Stimulated activated memory B cell treated with anti-CD40 and anti-IgM and Interleukin-4, amounts not matched to agents 10 μg/mL and 1 μg/mL and 100 μg/mL, for 72 hours (primary cell): ENCODE data around the gene NID2.
A peak's percentile ranks its signal among the peaks of the same experiment; 100 is the strongest.

ENCODE experiments used
- ATAC-seq: fragments of 150-1000 bp; cut with Tn5 transposase; 2 replicates; pipeline ENCODE4 v1.10.0; 2021
- H3K27ac Mint-ChIP-seq: one replicate; pipeline ENCODE4 v1.8.0; 2022; ENCODE audit warnings: mild to moderate bottlenecking, mixed read lengths
- H3K27me3 Mint-ChIP-seq: one replicate; pipeline ENCODE4 v1.8.0; 2022; ENCODE audit warnings: mixed read lengths
- H3K36me3 Mint-ChIP-seq: one replicate; pipeline ENCODE4 v1.8.0; 2022; ENCODE audit warnings: mixed read lengths
- H3K4me1 Mint-ChIP-seq: one replicate; pipeline ENCODE4 v1.8.0; 2022; ENCODE audit warnings: mixed read lengths
- H3K4me3 Mint-ChIP-seq: one replicate; pipeline ENCODE4 v1.8.0; 2022; ENCODE audit warnings: mild to moderate bottlenecking, moderate library complexity, mixed read lengths
- H3K9me3 Mint-ChIP-seq: one replicate; pipeline ENCODE4 v1.8.0; 2022; ENCODE audit warnings: mixed read lengths

Gene NID2

DNA sequence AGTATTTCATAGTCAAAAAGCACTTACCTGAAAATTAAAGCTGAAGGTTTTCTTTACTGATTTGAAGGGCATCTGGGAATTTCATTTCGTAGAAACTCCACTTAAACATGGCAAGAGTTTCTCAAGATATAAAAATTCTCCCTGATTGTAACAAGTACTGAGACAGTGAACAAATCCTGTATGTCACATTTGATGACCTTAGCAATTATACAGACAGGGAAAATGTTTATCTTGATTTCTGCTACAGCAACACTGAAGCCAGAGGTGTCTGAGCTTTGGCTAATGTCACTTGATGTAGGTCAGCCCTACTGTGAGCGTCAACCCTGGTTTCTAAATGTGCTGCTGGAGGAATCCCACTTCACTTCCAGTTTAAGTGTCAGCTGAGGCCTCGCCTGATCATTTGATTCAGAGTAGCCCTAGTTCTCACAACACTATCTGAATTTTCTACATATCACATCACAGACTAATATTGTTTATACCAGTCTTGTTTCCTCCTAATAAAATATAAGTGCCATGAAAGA is 58.6 kb downstream of the NID2 start:
- no peak overlapping the region for H3K27ac Mint-ChIP-seq
- no peaks in the 10 kb centered on the region for H3K9me3 Mint-ChIP-seq
- H3K36me3 Mint-ChIP-seq = peaks cover 55% of the 10 kb centered on the region
- H3K4me1 Mint-ChIP-seq = peaks cover 5% of the 10 kb centered on the region
- no peak overlapping the region for H3K4me3 Mint-ChIP-seq
- ATAC-seq = no peak
- no peaks in the 10 kb centered on the region for H3K27me3 Mint-ChIP-seq

DNA sequence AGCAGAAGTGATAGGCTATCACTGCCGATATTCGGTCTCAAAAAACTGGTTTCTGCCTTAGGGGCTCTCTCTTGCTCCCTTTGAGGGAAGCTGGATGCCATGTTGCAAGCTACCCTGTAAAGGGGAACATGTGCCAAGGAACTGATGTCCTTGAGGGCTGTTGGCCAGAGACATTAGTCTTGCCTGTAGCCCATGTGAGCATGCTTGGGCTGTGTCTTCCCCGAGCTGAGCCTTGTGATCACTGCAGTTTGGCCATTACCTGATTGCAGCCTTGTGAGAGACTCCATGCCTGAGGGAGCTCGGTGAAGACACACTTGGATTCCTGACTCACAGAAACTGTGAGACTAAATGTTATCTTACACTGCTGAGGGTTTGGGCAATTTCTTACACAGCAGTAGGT is 60.7 kb downstream of the NID2 start:
- no peak overlapping the region for H3K4me3 Mint-ChIP-seq
- no peak overlapping the region for H3K27ac Mint-ChIP-seq
- no peaks in the 10 kb centered on the region for H3K4me1 Mint-ChIP-seq
- no peaks in the 10 kb centered on the region for H3K9me3 Mint-ChIP-seq
- ATAC-seq = no peak
- H3K36me3 Mint-ChIP-seq = peaks cover 62% of the 10 kb centered on the region
- no peaks in the 10 kb centered on the region for H3K27me3 Mint-ChIP-seq

DNA sequence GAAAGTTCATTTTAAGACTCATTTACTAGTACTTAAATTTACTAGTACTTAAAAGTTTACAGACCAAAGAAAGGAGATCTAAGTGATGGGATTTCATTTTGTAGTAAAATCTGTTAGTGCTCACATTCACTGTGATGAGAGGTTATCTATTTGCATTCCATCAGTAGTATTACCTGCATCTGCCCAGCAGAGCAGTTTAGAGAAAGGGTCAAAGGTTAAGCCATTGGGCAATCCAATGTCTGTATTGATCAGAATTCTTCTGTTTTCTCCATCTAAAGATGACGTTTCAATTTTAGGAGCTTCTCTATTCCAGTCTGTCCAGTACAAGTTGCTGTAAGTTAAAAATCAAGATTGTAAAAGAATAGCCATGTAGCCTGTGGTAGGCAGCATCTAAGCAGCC is 61.2 kb downstream of the NID2 start:
- no peak overlapping the region for H3K27ac Mint-ChIP-seq
- no peaks in the 10 kb centered on the region for H3K9me3 Mint-ChIP-seq
- no peaks in the 10 kb centered on the region for H3K27me3 Mint-ChIP-seq
- no peaks in the 10 kb centered on the region for H3K4me1 Mint-ChIP-seq
- H3K4me3 Mint-ChIP-seq = no peak overlapping the region
- no peak for ATAC-seq
- H3K36me3 Mint-ChIP-seq = peaks cover 64% of the 10 kb centered on the region

DNA sequence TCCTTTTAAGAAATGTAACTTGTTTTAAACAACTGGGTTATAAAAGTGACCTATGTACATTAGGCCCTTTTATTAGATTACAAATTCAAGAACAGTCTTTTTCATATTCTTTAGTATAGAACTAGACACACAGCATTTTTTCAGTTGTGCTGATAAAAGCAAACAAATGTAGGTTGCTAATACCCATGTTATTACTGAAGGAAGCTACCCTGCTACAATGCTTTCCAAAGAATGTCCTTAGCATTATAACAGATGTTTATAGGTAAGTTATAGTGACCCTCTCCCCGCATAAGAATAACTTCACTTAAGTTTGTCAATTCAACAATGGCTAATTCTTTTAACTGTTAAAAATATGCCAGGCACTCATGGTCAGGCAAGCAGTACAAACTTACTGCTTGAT is 61.6 kb downstream of the NID2 start:
- no peaks in the 10 kb centered on the region for H3K9me3 Mint-ChIP-seq
- no peaks in the 10 kb centered on the region for H3K4me1 Mint-ChIP-seq
- no peak overlapping the region for H3K27ac Mint-ChIP-seq
- H3K27me3 Mint-ChIP-seq = no peaks in the 10 kb centered on the region
- no peak for ATAC-seq
- peaks cover 68% of the 10 kb centered on the region for H3K36me3 Mint-ChIP-seq
- no peak overlapping the region for H3K4me3 Mint-ChIP-seq

DNA sequence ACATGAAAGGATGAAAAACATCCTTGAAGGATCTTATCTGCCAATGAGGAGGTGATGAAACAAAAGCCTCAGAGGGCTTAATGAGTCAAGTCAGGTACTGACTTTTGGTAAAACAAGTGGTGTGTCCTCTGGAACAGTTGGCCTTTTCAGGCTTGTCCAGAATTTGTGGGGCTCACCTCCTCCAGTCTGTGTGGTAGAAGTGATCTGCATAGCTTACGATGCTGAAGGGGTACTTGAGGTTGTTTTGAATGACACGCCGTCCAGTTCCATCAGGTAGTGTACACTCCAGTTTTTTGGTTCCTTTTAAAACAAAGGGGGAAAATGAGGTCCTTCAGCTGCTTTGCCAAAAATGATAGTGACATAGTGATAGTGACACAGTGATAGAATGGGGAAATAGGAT is 62.5 kb downstream of the NID2 start:
- H3K27ac Mint-ChIP-seq = no peak overlapping the region
- H3K9me3 Mint-ChIP-seq = no peaks in the 10 kb centered on the region
- no peaks in the 10 kb centered on the region for H3K4me1 Mint-ChIP-seq
- ATAC-seq = no peak
- no peak overlapping the region for H3K4me3 Mint-ChIP-seq
- no peaks in the 10 kb centered on the region for H3K27me3 Mint-ChIP-seq
- peaks cover 68% of the 10 kb centered on the region for H3K36me3 Mint-ChIP-seq

DNA sequence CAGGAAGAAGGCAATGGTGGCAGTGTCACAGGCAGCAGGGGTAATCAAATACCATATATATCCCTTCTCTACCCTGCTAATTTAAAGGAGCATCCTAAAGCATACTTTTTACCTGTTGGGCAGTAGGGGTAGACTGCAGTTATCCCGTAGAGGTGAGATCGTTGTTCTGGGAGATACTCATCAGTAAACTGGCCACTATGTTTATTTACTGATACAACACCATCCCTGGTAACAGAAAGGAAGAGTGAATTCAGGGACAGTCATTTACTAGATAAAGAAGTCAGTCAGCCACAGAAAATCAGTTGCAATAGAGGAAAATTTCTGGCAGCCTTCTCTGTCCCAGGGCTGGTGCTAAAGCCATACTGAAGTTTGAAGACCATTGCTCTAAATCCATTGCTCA is 63.2 kb downstream of the NID2 start:
- no peaks in the 10 kb centered on the region for H3K4me1 Mint-ChIP-seq
- ATAC-seq = no peak
- H3K9me3 Mint-ChIP-seq = no peaks in the 10 kb centered on the region
- no peak overlapping the region for H3K27ac Mint-ChIP-seq
- no peak overlapping the region for H3K4me3 Mint-ChIP-seq
- H3K27me3 Mint-ChIP-seq = no peaks in the 10 kb centered on the region
- peaks cover 65% of the 10 kb centered on the region for H3K36me3 Mint-ChIP-seq

DNA sequence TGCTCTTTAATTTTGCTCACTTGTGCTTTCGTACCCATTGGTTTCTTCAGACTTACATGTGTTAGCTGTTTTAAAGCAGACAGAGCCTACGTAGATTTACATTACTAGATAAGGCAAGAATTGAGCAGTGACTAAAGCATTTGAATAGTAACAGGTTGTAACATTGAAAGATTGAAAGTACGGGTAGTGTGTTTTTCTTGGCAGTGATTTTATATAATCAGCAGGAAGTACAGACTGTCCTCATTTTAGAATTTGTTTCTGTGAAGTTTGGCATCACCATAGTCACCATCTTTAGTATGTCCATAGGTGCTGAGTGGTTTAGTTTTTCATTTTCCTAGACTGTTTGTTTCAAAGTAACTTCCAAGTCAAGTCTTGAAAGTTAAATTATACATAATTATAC is 65.5 kb downstream of the NID2 start:
- Mint-ChIP-seq H3K4me3 (no peak overlapping the region), H3K27me3 (no peaks in the 10 kb centered on the region), H3K36me3 (peaks cover 52% of the 10 kb centered on the region), H3K9me3 (no peaks in the 10 kb centered on the region), H3K27ac (no peak overlapping the region), H3K4me1 (no peaks in the 10 kb centered on the region)
- no peak for ATAC-seq

DNA sequence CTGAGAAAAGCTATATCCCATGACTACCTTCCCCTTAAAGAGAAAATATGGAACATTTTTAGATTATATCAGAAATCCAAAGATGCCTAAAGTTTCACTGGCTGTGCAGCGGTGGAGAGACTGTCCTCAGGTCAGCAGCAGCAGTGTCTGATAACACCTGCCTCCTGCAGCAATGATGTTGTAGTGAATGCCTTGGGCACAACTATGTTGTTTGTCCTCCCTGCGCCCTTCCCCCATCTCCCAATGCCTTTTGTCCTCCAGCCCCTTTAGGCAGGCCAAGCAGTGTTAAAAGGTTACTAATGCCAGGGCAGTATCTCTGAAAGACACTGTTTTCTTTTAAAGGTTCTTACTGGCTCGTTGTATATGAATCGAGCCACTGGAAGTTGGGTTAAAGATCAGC is 66.3 kb downstream of the NID2 start:
- ATAC-seq = no peak
- Mint-ChIP-seq H3K27ac (no peak overlapping the region), H3K4me3 (no peak overlapping the region), H3K9me3 (no peaks in the 10 kb centered on the region), H3K27me3 (no peaks in the 10 kb centered on the region), H3K4me1 (no peaks in the 10 kb centered on the region), H3K36me3 (peaks cover 44% of the 10 kb centered on the region)

DNA sequence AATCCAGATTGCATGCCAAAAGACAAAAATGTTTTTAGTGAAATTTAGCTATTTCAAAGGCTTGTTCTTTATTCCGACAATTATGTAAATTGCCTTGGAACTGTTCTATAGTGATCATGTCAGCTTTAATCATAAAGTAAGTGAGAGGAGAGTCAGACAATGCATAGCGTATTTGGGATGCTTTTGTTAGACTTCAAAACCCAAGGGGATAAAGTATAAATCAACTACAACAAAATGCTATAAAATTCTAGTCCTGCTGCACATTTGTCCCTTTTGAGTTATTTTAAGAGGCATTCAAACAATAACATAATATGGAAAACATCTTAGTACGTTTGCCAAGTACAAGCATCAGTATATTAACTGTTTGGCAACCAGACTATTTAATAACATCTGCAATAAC is 68.2 kb downstream of the NID2 start:
- Mint-ChIP-seq H3K27ac (no peak overlapping the region), H3K36me3 (peaks cover 44% of the 10 kb centered on the region), H3K9me3 (no peaks in the 10 kb centered on the region), H3K27me3 (no peaks in the 10 kb centered on the region), H3K4me1 (peaks cover 7% of the 10 kb centered on the region), H3K4me3 (no peak overlapping the region)
- ATAC-seq = no peak

DNA sequence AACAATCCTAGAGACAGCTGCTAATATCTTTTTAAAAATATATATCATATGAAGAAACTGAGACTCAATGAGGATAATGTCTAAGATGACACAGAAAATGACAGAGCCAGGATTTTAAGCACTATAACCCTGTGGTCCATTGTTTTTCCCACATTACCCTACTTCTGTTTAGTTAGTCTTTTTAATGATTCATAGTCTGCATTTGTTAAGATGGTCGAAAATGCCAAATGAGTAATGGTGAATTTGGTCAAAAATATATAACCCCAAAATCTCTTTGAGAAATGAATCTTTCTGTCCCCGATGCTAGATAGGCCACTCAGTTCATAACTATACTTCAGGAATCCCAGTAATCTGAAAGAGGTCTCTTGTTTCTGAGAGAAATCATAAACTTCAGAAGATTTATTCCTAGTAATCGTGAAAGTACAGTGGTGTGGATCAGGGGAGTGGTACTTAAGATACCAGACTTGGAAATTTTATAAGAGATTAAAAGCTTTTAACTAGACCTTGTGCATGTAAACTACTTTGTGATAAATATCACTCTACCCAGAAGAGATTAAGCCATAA is 68.8 kb downstream of the NID2 start:
- Mint-ChIP-seq H3K4me3 (no peak overlapping the region), H3K36me3 (peaks cover 44% of the 10 kb centered on the region), H3K4me1 (peaks cover 7% of the 10 kb centered on the region), H3K9me3 (no peaks in the 10 kb centered on the region), H3K27me3 (no peaks in the 10 kb centered on the region), H3K27ac (no peak overlapping the region)
- ATAC-seq = no peak

DNA sequence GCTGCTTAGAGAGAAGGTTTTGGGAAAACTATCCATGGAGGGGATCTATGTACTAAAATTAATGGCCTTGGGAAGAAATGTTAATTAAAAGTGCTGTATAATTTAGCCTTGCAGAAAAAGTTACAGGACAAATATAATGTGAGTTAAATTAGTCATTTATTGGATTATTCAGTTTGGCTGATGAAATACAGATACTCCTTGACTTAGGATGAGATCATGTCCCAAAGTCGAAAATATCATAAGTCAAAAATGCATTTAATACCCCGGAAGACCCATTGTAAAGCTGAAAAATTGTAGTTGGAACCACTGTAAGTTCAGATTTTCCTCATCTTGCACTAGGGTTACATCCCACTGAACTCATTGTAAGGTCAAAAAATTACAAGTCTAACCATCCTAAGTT is 69.8 kb downstream of the NID2 start:
- Mint-ChIP-seq H3K36me3 (peaks cover 50% of the 10 kb centered on the region), H3K27me3 (no peaks in the 10 kb centered on the region)
- ATAC-seq = no peak

DNA sequence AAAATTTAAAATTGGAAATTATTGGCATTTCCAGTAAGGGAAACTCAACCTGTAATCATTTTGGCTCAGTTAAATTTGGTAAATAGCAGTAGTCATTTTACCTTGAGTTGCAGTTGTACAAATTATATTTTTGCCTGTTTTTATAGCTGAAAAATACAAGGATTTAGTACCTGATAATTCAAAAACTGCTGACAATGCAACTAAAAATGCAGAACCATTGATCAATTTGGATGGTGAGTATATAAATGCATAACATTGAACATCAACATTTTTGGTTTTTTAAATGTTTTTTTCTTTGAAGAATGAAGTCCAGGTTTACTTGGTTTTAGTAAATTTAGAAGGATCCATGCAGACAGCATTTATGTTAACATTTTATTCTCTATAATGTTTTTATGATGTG is 70.5 kb downstream of the NID2 start:
- peaks cover 53% of the 10 kb centered on the region for H3K36me3 Mint-ChIP-seq
- H3K4me3 Mint-ChIP-seq = no peak overlapping the region
- H3K9me3 Mint-ChIP-seq = no peaks in the 10 kb centered on the region
- no peaks in the 10 kb centered on the region for H3K27me3 Mint-ChIP-seq
- no peak for ATAC-seq
- no peak overlapping the region for H3K27ac Mint-ChIP-seq
- peaks cover 23% of the 10 kb centered on the region for H3K4me1 Mint-ChIP-seq

More for the DNA sequence above, 69.8 kb downstream of the NID2 start:
- H3K4me1 Mint-ChIP-seq = peaks cover 17% of the 10 kb centered on the region
- H3K27ac Mint-ChIP-seq = no peak overlapping the region
- no peaks in the 10 kb centered on the region for H3K9me3 Mint-ChIP-seq
- no peak overlapping the region for H3K4me3 Mint-ChIP-seq

DNA sequence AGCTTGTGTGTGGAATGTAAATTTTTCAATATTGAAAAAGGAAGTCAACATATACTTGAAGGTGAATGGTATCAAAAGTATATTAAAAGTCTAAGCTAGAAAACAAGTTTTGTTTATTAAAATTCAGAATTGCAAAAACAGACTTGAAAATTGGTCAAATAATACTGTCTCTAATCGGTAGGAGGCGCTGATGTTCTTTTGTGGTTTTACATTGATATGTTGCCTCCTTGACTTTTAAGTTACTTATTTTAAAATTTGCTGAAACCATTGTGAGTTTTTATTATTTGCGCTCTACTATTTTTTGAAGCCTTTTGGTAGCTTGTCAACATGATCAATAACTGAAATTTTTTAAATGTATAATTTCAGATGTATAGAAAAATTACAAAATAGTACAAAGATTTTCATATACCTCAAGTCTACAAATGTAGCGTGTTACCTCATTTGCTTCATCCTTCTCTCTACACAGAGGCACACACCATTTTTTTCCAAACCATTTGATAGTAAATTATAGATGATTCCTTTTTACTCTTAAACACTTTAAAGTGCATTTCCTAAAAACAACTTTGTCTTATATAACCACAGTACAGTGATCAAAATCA is 72.6 kb downstream of the NID2 start:
- no peak overlapping the region for H3K27ac Mint-ChIP-seq
- H3K36me3 Mint-ChIP-seq = peaks cover 42% of the 10 kb centered on the region
- no peak overlapping the region for H3K4me3 Mint-ChIP-seq
- ATAC-seq = no peak
- H3K9me3 Mint-ChIP-seq = no peaks in the 10 kb centered on the region
- peaks cover 25% of the 10 kb centered on the region for H3K4me1 Mint-ChIP-seq
- no peaks in the 10 kb centered on the region for H3K27me3 Mint-ChIP-seq

DNA sequence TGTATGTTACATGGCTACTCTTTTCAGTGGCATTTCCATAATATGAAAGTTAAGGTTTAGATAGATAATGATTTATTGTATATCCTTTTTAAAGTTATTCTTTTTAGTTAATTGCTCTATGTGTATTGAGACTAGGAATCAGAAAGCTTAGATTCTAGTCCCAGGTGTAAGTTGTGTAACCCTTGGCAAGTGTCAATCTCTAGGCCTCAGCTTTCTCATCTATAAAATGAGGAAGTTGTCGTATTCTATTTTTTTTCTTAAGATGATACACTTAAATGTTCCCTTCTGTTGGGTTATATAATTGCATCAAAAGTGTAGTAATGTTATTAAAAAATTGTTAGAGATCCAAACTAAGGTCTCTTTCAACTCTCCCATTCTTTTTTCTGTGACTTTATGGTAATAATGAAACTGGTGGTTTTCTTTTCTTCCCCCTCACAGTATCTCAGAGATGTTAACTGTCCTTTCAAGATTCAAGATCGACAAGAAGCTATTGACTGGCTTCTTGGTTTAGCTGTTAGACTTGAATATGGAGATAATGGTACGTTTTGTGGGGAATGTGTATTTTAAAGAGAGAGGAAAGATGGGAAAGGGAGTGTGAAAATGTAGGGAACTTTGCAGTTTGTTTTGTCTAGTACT is 75.5 kb downstream of the NID2 start:
- ATAC-seq = no peak
- H3K27ac Mint-ChIP-seq = no peak overlapping the region
- H3K4me3 Mint-ChIP-seq = no peak overlapping the region
- H3K4me1 Mint-ChIP-seq = peaks cover 38% of the 10 kb centered on the region
- H3K27me3 Mint-ChIP-seq = no peaks in the 10 kb centered on the region
- no peaks in the 10 kb centered on the region for H3K9me3 Mint-ChIP-seq
- H3K36me3 Mint-ChIP-seq = peaks cover 34% of the 10 kb centered on the region

DNA sequence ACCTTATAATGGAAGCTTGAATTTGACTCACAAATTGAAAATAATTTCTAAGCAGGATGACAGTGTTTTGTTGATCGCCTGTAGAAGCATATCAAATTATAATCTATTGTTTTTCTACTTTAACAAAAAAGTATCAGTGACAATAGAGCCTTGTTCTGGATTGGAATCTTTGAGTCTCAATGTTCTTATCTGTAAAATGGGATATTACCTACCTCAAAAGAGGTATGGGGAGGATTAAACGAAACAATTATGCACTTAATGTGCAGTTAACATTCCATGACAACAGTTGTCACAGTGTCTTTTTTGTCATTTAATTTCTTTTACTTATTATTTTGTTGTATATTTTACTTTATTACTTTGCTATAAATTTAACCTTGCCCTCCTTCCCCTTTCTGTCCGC is 78.4 kb downstream of the NID2 start:
- ATAC-seq = no peak
- Mint-ChIP-seq H3K4me1 (peaks cover 34% of the 10 kb centered on the region), H3K36me3 (peaks cover 21% of the 10 kb centered on the region), H3K9me3 (no peaks in the 10 kb centered on the region), H3K27ac (peak overlapping the region; percentile 89), H3K4me3 (peak overlapping the region; percentile 98), H3K27me3 (no peaks in the 10 kb centered on the region)
